BLaER1 (cell line): ENCODE results near the gene ANKRD53.

Experiments used
- H3K27ac ChIP-seq: shearing (Covaris generic); formaldehyde crosslinking; 2 replicates; pipeline ENCODE4 v1.8.1; 2022
- H3K27me3 ChIP-seq: shearing (Covaris generic); formaldehyde crosslinking; 2 replicates; pipeline ENCODE4 v1.8.1; 2022
- H3K36me3 ChIP-seq: shearing (Covaris generic); formaldehyde crosslinking; 2 replicates; pipeline ENCODE4 v1.8.1; 2022
- H3K4me1 ChIP-seq: shearing (Covaris generic); formaldehyde crosslinking; 2 replicates; pipeline ENCODE4 v1.8.1; 2022
- H3K4me2 ChIP-seq: shearing (Covaris generic); formaldehyde crosslinking; 2 replicates; pipeline ENCODE4 v1.8.1; 2022
- H3K4me3 ChIP-seq: shearing (Covaris generic); formaldehyde crosslinking; 2 replicates; pipeline ENCODE4 v1.8.1; 2022
- H3K9ac ChIP-seq: shearing (Covaris generic); formaldehyde crosslinking; 2 replicates; pipeline ENCODE4 v1.8.1; 2022
- H3K9me3 ChIP-seq: shearing (Covaris generic); formaldehyde crosslinking; 2 replicates; pipeline ENCODE4 v1.8.1; 2022
- H4K20me1 ChIP-seq: shearing (Covaris generic); formaldehyde crosslinking; 2 replicates; pipeline ENCODE4 v1.8.1; 2022
- Cebpa-rat ChIP-seq: shearing (Covaris generic); IDR thresholded peaks from 2 replicates; pipeline ENCODE4 v1.8.1; 2022

Gene ANKRD53

GRCh38 chr2:70981866-70982810 is 3.7 kb downstream of the ANKRD53 start:
- Histone ChIP-seq H3K27me3 (peaks cover 25% of the 10 kb centered on the region), H3K27ac (no peak overlapping the region), H3K9me3 (no peaks in the 10 kb centered on the region), H4K20me1 (peaks cover 92% of the 10 kb centered on the region), H3K4me2 (no peak overlapping the region), H3K4me1 (peaks cover 32% of the 10 kb centered on the region), H3K36me3 (peaks cover 42% of the 10 kb centered on the region), H3K4me3 (no peak overlapping the region), H3K9ac (no peak overlapping the region)
- no peak for TF ChIP-seq Cebpa-rat

- H3K27me3 ChIP-seq, result peaks cover 20% of the 10 kb centered on the region
- H4K20me1 ChIP-seq, result peaks cover 95% of the 10 kb centered on the region
- no peak for TF ChIP-seq Cebpa-rat
- no peaks in the 10 kb centered on the region for H3K9me3 ChIP-seq
- peaks cover 26% of the 10 kb centered on the region for H3K4me1 ChIP-seq
- H3K9ac ChIP-seq, result no peak overlapping the region
- no peak overlapping the region for H3K4me3 ChIP-seq
- H3K27ac ChIP-seq, result no peak overlapping the region
- no peak overlapping the region for H3K4me2 ChIP-seq
- peaks cover 50% of the 10 kb centered on the region for H3K36me3 ChIP-seq
Observed at GRCh38 chr2:70982971-70983370, 4.5 kb downstream of the ANKRD53 start.

- Histone ChIP-seq H3K36me3 (peaks cover 57% of the 10 kb centered on the region), H3K27me3 (peaks cover 13% of the 10 kb centered on the region), H3K9ac (no peak overlapping the region), H4K20me1 (peaks cover 95% of the 10 kb centered on the region), H3K4me2 (no peak overlapping the region), H3K4me1 (peaks cover 20% of the 10 kb centered on the region), H3K4me3 (no peak overlapping the region), H3K9me3 (no peaks in the 10 kb centered on the region), H3K27ac (no peak overlapping the region)
- TF ChIP-seq Cebpa-rat, result no peak
Observed at GRCh38 chr2:70983506-70984227, 5.2 kb downstream of the ANKRD53 start.

- Histone ChIP-seq H3K9ac (no peak overlapping the region), H3K27ac (no peak overlapping the region), H3K4me2 (no peak overlapping the region), H3K4me3 (no peak overlapping the region), H4K20me1 (peaks cover 95% of the 10 kb centered on the region), H3K36me3 (peaks cover 62% of the 10 kb centered on the region), H3K9me3 (no peaks in the 10 kb centered on the region), H3K4me1 (peaks cover 16% of the 10 kb centered on the region), H3K27me3 (peaks cover 7% of the 10 kb centered on the region)
- no peak for TF ChIP-seq Cebpa-rat
Observed at GRCh38 chr2:70984228-70984575, 5.8 kb downstream of the ANKRD53 start.

- Histone ChIP-seq H3K27me3 (peaks cover 2% of the 10 kb centered on the region), H3K36me3 (peaks cover 65% of the 10 kb centered on the region), H4K20me1 (peaks cover 95% of the 10 kb centered on the region), H3K4me1 (peaks cover 16% of the 10 kb centered on the region), H3K4me3 (no peak overlapping the region), H3K9me3 (no peaks in the 10 kb centered on the region), H3K4me2 (no peak overlapping the region), H3K9ac (no peak overlapping the region), H3K27ac (no peak overlapping the region)
- no peak for TF ChIP-seq Cebpa-rat
Observed at GRCh38 chr2:70984576-70985282, 6.3 kb downstream of the ANKRD53 start.

GRCh38 chr2:70985283-70985688 is 6.9 kb downstream of the ANKRD53 start:
- peaks cover 68% of the 10 kb centered on the region for H3K36me3 ChIP-seq
- H3K4me3 ChIP-seq, result no peak overlapping the region
- no peak overlapping the region for H3K4me2 ChIP-seq
- no peak for TF ChIP-seq Cebpa-rat
- peaks cover 16% of the 10 kb centered on the region for H3K4me1 ChIP-seq
- no peaks in the 10 kb centered on the region for H3K27me3 ChIP-seq
- no peak overlapping the region for H3K9ac ChIP-seq
- no peak overlapping the region for H3K27ac ChIP-seq
- H4K20me1 ChIP-seq, result peaks cover 95% of the 10 kb centered on the region
- H3K9me3 ChIP-seq, result no peaks in the 10 kb centered on the region

- H3K27ac ChIP-seq, result no peak overlapping the region
- peaks cover 75% of the 10 kb centered on the region for H3K36me3 ChIP-seq
- no peak overlapping the region for H3K4me2 ChIP-seq
- H3K4me1 ChIP-seq, result peaks cover 16% of the 10 kb centered on the region
- H3K4me3 ChIP-seq, result no peak overlapping the region
- peaks cover 95% of the 10 kb centered on the region for H4K20me1 ChIP-seq
- H3K27me3 ChIP-seq, result no peaks in the 10 kb centered on the region
- TF ChIP-seq Cebpa-rat, result no peak
- no peaks in the 10 kb centered on the region for H3K9me3 ChIP-seq
- H3K9ac ChIP-seq, result no peak overlapping the region
Observed at GRCh38 chr2:70985956-70986355, 7.5 kb downstream of the ANKRD53 start.

- Histone ChIP-seq H3K9ac (no peak overlapping the region), H3K27me3 (no peaks in the 10 kb centered on the region), H3K4me2 (no peak overlapping the region), H3K4me3 (no peak overlapping the region), H3K4me1 (peaks cover 16% of the 10 kb centered on the region), H3K36me3 (peaks cover 82% of the 10 kb centered on the region), H3K27ac (no peak overlapping the region), H4K20me1 (peaks cover 95% of the 10 kb centered on the region), H3K9me3 (no peaks in the 10 kb centered on the region)
- TF ChIP-seq Cebpa-rat, result no peak
Observed at GRCh38 chr2:70986499-70987189, 8.2 kb downstream of the ANKRD53 start.

GRCh38 chr2:70987386-70987785 is 9.0 kb downstream of the ANKRD53 start:
- Histone ChIP-seq H3K9me3 (no peaks in the 10 kb centered on the region), H3K9ac (no peak overlapping the region), H4K20me1 (peaks cover 95% of the 10 kb centered on the region), H3K4me3 (no peak overlapping the region), H3K4me1 (peaks cover 12% of the 10 kb centered on the region), H3K27me3 (no peaks in the 10 kb centered on the region), H3K27ac (no peak overlapping the region), H3K36me3 (peaks cover 86% of the 10 kb centered on the region), H3K4me2 (no peak overlapping the region)
- TF ChIP-seq Cebpa-rat, result no peak
